T47D (cell line): ENCODE measurements around the gene ATG2B.

Experiments
- DNase-seq, 2 experiments: peaks; one replicate each; pipeline versions ENCODE4 v3.0.0 to v3.0.0-alpha.2; 2011 to 2012; ENCODE audit warnings: low read depth in 1 of 2, low spot score in 1 of 2
- JUND ChIP-seq: IDR thresholded peaks from 2 replicates; pipeline ENCODE4 v1.6.1; 2012; ENCODE audit warnings: low read depth
- in situ Hi-C: cut with HindIII; loops from 2 replicates; pipeline ENCODE4 v1.10.0; 2016; ENCODE audit warnings: low sequenced_read_pairs, low pct_unique_long_range_greater_than_20kb

Gene ATG2B, protein sequence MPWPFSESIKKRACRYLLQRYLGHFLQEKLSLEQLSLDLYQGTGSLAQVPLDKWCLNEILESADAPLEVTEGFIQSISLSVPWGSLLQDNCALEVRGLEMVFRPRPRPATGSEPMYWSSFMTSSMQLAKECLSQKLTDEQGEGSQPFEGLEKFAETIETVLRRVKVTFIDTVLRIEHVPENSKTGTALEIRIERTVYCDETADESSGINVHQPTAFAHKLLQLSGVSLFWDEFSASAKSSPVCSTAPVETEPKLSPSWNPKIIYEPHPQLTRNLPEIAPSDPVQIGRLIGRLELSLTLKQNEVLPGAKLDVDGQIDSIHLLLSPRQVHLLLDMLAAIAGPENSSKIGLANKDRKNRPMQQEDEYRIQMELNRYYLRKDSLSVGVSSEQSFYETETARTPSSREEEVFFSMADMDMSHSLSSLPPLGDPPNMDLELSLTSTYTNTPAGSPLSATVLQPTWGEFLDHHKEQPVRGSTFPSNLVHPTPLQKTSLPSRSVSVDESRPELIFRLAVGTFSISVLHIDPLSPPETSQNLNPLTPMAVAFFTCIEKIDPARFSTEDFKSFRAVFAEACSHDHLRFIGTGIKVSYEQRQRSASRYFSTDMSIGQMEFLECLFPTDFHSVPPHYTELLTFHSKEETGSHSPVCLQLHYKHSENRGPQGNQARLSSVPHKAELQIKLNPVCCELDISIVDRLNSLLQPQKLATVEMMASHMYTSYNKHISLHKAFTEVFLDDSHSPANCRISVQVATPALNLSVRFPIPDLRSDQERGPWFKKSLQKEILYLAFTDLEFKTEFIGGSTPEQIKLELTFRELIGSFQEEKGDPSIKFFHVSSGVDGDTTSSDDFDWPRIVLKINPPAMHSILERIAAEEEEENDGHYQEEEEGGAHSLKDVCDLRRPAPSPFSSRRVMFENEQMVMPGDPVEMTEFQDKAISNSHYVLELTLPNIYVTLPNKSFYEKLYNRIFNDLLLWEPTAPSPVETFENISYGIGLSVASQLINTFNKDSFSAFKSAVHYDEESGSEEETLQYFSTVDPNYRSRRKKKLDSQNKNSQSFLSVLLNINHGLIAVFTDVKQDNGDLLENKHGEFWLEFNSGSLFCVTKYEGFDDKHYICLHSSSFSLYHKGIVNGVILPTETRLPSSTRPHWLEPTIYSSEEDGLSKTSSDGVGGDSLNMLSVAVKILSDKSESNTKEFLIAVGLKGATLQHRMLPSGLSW (N-terminal part only)

GRCh38 chr14:96362965-96363750 is at the start of gene ATG2B, which contains the start of gene GSKIP:
ATG2B (minus strand) TSS chr14:96363341; CDS start chr14:96362976, 365 bp downstream.
GSKIP (plus strand) TSS chr14:96363526; CDS start chr14:96382248, 18,722 bp downstream.
- peak; percentile 89 to 97 for DNase-seq
- in situ Hi-C loops: no loop called here
- TF ChIP-seq JUND: no peak

- no peak for TF ChIP-seq JUND
- in situ Hi-C loops: no loop called here
- no peak for DNase-seq
These were observed 47.0 kb upstream of the ATG2B start for GRCh38 chr14:96410119-96410518.

DNA sequence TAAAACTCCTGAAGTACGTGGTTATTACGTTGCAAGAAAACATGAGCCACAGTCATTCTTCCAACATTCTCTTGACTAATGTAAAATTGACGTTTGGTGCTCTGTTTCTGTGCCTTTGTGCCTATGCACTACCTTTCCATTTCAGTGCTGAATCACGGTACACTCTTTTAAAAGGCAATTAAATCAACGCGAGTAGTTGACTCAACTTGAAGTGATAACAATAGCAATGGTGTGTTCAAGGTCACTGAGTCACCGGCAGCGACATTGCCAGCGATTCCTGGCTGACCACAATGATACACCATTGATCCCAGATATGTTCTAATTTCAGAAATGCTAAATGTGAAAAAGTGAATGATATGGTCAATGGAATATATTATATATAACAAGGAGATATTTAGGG is 46.6 kb upstream of the ATG2B start:
- in situ Hi-C loops: no loop called here
- DNase-seq: no peak
- no peak for TF ChIP-seq JUND

DNA sequence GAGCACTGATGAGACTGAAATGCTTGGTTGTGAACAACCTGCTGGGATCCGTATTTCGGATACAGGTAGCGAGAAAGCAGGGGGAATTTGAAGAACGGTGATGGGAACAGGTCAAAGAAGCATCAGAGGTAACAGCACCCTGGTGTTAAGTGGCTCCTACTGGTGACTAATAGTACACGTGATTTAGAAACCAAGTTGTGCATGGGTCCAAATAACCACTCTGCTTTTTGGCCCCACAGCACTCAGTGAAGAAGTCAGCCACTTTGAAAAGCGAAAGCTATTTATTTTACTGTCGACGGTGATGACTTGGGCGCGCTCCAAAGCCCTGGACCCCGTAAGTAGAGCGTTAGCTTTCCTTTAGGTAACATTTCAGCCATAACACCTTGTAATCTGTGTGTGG is 45.5 kb upstream of the ATG2B start:
- no peak for DNase-seq
- in situ Hi-C loops: no loop called here
- no peak for TF ChIP-seq JUND

DNA sequence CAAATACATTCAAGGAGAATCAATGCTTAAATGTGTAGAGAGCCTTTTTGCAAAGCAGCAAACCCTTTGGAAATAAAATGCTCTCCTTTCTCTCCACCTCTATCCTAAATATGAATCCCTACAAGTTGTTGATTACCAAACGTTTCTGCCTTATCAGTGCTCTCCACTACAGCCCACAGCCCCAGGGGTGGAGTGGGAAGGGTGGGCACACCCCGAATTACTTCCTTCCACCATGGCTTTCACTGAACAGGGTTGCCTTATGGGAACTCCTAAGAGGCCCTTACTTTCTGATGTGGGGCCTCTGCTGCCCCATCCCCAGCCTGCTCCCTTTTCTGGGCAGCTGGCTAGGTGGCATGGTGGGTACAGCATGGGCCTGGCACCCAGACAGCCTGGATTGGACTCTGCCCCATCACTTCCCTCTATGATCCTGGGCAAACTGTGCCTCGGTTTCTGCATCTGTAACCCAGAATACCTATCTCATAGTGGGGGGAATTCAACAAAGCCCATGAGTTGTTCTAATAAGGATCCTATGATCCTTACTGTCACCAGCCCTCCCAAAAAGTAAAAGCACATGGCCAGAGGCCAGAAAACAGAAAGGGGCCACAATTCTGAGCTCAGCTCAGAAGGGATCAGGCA is 44.9 kb upstream of the ATG2B start:
- no peak for TF ChIP-seq JUND
- DNase-seq: no peak
- in situ Hi-C loops: no loop called here

DNA sequence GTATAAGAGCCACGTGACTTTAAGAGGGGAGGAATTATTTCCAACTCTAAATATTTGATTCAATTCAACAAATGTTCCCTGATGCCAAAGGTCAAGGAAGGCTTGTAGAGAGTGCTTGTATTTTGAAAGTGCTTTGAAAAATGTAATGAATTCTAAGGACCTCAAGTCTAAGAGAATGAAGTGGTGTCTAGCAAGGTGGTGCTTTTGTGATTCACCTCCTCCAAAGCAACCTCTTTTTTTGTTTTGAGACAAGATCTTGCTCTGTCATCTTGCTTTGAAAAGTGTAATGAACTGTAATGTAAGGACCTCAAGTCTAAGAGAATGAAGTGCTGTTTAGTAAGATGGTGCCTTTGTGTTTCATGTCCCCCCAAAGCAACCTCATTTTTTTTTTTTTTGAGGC is 42.5 kb upstream of the ATG2B start:
- in situ Hi-C loops: no loop called here
- TF ChIP-seq JUND: no peak
- DNase-seq: no peak

DNA sequence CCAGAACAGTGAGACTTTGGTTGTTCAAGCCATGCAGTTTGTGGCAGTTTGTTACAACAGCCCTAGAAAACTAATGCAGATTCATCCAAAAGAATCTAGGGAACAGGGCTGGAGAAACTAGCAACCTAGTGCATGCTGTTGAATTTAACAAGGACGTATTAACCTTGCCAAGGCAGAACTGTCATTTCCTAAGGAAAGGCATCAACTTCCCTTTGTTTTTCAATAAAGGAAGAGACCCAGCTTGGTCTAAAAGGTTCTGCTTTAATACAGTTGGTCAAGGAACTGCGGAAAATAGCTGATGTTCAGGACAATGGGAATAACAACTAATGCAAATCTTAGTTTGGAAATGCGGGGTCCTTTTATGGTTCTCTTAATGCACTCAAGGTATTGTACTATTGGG is 40.3 kb upstream of the ATG2B start:
- in situ Hi-C loops: no loop called here
- TF ChIP-seq JUND: no peak
- DNase-seq: no peak

GRCh38 chr14:96400495-96400894 is 37.4 kb upstream of the ATG2B start:
- in situ Hi-C loops: no loop called here
- no peak for TF ChIP-seq JUND

DNA sequence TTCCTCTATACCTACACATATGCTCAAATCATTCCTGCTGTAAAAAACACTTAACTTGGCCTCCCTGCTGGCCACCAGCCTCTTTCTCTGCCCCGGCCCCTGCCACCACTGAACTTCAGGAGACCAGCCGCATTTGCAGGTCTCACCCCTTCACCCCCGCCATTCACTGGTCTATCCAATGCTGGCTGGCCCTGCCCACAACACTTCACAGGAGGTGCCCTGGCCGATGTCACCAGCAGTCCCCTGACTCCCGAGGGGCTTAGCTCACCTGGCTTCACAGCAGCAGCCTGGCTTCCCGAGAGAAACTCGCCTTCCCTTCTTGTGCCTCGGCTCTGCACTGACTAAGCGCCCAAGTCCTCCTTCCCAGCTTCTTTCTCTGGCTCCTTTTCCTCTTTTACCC is 36.3 kb upstream of the ATG2B start:
- in situ Hi-C loops: no loop called here

More at GRCh38 chr14:96400495-96400894, 37.4 kb upstream of the ATG2B start:
- no peak for DNase-seq

DNA sequence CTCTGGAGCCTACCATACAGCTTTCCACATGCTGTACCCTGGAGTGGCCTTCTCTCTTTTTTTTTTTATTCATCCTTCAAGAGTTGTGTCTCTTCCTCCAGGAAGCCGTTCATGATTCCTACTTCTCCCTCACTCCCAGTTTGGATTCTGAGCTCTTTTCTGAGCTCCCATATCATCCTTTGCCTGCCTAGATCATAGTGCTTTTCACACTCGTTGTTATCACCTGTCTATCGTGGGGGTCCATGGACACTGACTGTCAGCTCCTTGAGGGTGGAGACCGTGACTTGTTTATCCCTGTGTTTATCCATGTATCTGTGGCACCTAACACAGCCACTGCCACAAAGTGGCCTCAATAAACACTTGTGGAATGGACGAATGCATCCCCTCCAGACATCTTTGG is 35.8 kb upstream of the ATG2B start:
- no peak for DNase-seq
- TF ChIP-seq JUND: no peak
- in situ Hi-C loops: no loop called here

More for the DNA sequence above, 36.3 kb upstream of the ATG2B start:
- TF ChIP-seq JUND: no peak
- no peak for DNase-seq

GRCh38 chr14:96398432-96398831 is 35.3 kb upstream of the ATG2B start:
- no peak for TF ChIP-seq JUND
- in situ Hi-C loops: no loop called here

More at GRCh38 chr14:96398432-96398831, 35.3 kb upstream of the ATG2B start:
- no peak for DNase-seq
